Activated CD4-positive, CD25-positive, alpha-beta regulatory T cell treated with anti-CD3 and anti-CD28 coated beads, Interleukin-2, amount 50 U/mL, for 24 hours (primary cell): ENCODE data around the gene IGF2.

ENCODE experiments used
- ATAC-seq, 2 donors: fragments of 150-1000 bp; cut with Tn5 transposase; one replicate each; pipeline ENCODE4 v1.10.0; 2021; ENCODE audit warnings: mild to moderate bottlenecking in 1 of 2, moderate library complexity in 1 of 2

Gene IGF2

DNA sequence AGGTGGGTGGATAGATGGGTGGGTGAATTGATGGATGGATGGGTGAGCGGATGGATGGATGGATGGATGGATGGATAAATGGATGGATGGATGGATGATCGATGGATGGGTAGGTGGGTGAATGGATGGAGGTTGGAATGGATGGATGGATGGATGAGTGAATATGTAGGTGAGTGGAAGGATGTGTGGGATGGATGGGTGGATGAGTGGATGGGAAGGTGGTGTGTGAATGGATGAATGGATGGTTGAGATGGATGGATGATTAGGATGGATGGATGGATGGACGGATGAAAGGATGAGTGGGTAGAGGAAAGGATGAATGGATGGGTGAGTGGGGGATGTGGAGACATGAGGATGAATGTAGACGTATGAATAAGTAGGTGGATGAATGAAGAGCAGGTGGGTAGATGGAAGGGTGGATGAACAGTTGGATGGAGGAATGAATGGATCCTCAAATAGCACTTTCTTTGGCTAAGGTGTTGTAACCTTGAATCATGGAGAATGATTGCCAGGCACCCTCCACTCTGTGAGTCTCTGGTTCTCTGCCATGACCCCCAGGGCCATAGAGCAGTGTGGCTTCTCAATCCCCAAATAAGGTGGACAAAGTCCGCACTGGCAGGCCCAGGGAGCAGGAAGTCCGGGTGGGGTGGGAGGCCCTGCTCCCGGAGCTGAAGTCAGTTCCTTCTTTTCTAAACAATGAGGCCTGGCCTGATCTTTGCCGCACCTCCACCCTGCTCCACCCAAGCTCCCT lies 36.9 kb downstream of the IGF2 start:
- no peak for ATAC-seq

DNA sequence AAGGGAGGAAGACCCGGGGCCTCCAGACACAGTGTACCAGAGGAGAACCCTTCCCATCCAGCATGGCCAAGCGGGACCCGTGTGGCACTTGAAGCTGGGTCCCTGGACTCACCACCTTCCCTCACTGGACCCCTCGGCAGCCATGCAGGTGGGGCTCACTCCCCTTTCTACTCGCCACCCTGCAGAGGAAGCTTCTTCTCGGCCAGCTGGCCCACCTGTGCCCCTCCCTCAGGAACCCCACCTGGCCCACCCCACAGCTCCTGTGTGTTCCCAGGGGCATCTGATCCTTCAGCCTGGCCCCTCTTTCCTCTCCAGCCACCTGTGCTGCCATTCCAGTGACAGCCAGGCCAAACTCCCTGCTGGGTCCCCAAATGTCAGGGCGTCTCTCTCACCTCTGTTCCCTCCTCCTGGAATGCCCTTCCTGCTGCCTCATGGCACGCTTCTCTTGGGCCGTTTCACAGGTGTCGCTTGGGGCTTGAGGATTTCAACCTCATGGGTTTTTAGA lies 38.0 kb downstream of the IGF2 start:
- ATAC-seq, result no peak

DNA sequence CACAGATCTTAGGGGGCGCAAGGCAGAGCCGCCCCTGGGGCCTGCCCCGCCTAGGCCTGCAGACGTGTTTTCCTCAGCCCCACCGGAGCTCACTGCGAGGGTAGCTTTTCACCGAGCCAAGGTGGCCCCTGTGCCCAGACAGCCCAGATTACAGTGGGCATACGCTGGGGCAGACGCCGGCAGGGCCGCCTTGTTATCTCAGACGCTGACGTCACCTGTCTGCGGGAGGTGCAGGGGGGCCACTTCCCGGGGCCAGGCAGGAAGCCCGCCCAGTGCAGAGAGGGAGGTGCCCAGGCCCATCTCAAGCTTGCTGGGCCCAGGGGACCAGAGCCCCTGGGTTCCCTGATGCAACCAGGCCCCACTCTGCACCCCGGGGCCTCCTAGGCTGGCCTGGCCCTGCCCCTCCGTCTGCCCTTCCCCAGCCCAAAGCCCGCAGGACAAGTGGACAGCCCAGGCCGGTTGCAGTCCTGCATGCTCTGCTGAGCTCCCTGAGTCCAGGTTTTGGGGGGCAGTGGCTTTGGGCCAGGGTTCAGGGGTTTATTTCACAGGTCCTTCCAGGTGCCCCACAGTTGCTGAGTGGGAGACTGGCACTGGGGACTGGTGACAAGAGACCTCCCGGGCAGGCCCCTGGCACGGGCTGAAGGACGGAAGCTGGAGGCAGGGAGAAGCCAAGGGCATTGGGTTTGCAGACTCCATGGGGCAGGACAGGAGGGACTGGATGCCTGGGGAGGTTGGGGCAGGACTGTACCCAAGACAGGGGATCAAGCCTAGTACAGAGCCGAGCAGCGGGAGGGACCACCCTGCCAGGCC lies 38.6 kb downstream of the IGF2 start:
- no peak for ATAC-seq

DNA sequence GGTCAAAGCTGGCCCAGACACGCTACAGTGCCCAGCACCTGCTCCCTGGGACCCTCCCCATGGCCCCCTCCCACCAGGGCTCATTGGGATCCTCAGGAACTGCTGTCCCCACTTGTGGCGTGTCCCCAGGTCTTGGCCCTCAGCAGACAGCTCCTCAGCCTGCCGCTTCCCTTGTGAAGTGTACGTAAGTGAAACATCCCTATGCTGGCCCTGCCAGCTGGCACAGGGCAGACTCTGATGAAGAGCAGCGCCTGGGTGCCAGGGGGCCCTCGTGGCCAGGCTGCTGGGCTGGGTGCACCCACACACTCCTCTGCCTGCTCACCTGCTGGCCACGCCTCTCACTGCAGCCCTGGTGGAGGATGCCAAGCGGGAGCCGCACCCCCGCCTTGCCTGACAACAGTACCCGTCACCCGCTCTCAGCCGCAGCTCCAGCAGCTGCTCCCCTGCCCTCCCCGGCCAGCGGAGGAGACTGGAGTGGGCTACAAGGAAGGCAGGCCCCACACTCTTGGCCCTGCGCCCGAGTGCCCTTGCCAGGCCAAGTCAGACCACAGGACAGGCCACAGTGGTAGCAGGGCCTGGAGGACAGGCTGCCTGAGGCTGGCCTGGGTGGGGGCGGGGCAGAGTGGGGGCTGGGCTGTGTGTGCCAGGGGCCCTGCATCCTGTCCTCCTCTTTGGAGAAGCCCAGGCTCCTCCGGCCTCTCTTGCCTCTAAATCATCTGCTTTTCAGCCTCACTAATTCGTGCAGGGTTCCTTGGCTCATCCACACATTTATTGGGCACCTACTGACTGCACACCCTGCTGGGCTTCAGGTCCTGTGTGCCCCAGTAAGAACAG lies 39.5 kb downstream of the IGF2 start:
- ATAC-seq, result no peak

DNA sequence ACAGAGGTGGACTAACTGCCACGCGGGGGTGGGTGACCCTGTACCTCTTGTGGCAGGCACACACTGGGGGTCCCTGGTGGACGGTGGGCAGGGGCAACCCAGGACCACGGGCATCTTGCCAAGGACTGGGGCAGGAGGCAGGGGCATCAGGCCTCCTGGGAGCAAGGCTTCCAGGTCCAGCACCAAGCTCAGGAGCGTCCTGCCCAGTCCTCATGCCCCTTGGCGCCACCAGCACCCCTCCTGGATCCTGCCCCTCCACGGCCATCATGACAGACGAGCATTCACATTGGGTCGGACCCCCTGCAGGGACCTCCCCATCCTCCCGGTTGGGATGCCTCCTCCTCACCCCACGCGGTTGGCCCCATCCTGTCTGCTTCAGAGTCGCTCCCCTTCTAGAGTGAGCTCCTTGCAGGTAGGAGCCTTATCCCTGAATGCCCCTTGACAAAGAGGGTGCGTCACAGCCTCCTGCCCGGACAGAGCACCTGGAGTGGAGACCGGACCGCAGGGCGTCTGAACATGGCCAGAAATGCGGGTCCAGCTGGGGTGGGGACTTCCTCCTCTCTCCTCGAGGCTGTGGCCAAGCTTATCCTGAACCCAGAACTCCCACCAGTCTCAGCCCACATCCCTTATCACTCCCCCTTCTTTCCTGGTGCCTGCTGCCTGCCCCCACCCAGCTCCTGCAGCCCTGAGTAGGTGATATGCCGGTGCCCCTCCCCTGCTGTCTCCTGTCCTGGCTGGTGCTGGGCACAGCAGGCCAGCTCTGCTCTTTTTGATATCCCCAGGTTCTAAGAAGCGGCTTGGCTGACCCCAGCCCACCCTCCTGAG lies 40.3 kb downstream of the IGF2 start:
- ATAC-seq, result no peak

DNA sequence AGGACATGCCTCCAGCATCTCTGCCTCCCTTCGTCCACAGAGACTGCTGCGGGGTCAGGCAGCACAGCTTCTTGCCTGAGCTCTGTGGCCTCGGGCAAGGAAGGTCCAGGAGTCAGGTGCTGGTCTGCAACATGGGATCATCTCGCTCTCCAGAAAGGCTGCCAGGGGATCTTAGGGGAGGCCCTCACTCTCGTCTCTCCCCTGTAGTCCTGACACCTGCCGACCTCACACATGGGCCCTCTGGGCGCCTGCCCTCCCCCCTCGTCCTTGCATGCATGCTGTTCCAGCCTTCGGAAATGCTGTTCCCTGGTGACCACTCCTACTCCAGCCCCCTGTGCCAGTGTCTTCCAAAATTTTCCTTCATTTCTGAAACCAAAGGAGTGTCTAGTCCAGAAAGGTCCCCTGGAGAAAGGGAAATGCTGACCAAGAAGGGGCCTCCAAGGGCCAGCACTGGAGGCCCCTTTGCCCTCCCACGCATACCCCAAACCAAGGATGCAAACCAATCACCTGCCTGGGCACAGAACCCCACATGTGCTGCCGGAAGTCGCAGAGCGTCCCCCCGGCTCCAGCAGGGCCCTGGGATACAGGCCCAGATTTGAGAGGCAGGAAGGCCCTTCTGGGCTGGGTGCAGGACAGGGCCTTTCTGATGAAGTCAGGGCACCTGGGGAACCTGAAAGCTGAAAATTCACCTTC lies 41.0 kb downstream of the IGF2 start:
- ATAC-seq, result no peak

DNA sequence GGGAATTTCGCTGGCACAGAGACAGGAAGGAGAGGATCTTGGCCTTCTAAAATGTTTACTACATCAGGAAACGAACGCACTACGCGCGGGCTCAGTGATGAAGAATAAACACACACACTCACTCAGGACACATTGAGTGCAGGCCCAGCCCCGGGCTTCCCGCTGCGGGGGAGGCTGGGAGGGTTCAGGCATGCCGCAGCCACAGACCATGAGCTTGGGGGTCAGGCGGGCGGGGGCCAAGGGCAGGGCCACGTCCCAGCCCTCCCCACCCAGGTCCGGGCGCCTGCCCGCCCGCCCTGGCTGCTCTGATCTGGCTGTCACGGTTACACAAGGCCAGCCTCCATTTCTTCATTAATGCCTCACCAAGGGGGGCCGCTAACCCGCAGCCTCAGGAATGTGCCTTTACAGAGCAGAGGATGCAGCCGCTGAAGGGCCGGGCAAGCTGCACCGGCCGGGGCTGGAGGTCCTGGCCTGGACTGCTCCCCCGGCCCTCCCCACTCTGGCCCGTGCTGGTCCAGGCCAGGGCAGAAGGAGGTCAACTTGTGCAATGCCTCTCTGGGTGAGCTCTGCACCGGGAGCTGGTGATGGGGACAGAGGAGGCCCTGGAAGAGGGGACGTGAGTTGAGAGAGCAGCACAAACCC lies 41.7 kb downstream of the IGF2 start:
- peak in 1 of 2 donors; percentile 17 for ATAC-seq

DNA sequence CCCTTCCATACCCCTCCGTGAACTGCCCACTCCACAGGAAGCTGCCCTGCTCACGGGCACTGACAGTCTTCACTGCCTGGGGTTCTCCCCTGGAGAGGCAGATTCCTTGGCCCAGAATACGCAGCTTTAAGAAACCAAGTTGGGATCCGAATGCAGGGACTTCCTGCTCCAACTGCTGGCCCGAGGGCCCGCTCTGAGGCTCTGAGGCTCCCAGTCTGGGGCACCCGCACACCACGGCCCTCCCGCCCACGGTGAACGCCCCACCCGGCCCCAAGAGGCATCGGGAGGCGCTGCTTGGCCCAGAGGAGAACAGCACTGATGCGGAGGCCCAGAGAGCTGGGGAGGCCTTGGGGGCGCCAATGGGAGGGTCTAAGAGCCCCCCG lies 42.3 kb downstream of the IGF2 start:
- ATAC-seq, result no peak

DNA sequence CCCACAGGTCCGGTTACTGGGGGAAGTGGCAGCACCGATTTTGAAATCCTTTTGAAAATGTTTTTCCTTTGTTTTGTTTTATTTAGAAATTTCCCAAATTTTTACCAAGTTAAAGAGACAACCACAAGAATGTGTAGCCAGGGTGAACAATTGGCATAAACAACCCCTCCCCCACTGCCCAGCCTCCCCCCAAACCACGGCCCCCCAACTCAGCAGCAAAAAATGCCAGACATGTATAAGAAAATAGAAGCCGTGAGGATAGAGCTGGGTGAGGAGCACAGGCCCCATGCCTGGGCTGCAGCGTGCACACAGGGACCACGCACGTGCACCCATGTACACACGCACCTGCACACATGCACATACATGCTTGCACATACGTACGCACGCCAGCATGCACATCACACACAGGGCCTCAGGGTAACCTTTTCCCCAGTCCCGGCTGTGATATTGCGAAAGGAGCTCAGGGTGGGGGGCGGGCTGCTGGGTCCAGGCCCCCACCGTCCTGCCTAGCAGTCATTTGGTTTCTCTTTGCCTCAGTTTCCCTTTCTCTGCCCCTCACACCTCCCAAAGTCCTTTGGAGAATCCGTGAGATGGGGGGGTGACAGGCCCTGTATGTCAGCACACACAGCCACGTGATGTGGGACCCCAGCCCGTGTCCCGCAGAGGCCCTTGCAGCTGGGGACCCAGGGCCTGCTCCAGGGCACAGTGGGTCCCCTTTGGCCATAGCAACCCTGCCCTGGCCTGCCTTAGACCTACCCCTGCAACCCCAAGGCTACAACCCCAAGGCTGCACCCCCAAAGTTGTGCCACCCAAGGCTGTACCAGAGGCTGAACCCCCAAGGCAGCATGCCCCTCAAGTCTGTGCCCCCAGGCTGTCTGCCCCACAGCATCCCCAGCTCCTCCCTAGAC lies 42.9 kb downstream of the IGF2 start:
- no peak for ATAC-seq

DNA sequence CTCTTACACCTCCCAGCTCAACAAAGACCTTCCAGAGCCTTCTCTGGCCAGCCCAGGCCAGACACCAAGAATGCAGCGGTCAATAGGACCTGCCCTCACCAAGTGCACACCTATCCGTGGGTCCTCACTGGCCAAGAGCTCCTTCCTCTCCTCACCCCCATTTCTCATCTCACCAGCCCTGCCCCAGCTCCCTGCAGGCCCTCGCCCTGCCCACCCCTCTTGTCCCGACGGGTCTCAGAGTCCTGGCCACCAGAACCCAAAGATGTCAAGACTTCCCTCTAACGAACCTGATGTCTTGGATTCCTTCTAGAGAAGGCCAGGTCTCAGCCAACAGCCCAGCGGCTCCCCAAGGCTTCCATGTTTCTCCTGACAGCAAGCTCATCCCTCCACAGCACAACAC lies 43.6 kb downstream of the IGF2 start:
- no peak for ATAC-seq

DNA sequence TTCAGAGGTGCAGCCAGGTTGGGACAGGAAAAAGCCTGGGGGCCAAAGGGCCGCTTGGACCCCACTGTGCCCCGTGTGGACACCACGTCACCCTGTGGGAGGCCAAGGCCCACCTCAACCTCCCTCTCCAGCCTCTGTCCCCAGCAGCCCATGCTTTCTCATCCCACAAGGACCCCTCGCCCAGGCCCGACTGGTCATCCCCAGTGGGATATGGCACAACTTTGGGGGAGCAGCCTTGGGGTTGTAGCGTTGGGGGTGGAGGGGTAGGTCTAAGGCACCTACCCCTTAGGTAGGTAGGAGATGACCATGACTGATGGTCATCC lies 44.0 kb downstream of the IGF2 start:
- ATAC-seq, result no peak

DNA sequence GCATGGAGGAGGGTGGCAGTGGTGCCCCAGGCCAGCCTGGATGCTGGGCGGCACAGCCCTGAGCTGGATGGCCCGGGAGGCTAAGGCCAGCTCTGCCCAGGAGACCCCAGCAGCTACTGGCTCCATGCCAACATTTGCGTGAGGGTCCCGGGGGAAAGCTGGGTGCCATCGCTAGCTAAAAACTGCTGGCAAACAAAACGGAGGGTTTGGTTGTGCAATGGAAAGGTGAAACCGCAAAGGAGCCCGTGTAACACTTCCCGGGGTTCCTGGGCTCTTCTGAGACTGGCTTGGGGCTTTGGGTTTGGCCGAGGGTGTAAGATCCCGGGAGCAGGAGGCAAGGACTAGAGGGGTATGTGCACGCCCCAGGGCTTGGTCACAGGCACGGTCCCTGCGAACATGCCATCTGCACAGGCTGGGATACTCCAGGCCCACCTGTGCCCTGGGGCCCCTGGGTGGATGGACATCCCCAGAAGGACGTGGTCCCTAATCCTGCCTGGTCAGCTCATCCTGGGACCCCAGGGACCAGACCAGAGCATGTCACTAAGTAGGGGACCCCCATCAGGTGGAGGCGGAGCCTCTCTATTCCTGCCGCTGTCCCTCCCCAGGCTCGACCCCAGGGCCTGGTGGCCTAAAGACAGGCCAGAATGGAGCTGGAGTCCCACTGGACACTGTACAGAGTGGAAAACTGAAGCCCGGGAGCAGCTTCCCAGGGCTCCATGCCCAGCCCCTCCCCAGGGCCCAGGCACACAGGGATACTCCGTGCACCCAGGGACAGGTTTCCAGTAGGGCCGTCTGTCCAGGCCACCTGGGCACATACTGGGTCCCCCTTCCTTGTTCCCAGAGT lies 44.6 kb downstream of the IGF2 start:
- no peak for ATAC-seq

DNA sequence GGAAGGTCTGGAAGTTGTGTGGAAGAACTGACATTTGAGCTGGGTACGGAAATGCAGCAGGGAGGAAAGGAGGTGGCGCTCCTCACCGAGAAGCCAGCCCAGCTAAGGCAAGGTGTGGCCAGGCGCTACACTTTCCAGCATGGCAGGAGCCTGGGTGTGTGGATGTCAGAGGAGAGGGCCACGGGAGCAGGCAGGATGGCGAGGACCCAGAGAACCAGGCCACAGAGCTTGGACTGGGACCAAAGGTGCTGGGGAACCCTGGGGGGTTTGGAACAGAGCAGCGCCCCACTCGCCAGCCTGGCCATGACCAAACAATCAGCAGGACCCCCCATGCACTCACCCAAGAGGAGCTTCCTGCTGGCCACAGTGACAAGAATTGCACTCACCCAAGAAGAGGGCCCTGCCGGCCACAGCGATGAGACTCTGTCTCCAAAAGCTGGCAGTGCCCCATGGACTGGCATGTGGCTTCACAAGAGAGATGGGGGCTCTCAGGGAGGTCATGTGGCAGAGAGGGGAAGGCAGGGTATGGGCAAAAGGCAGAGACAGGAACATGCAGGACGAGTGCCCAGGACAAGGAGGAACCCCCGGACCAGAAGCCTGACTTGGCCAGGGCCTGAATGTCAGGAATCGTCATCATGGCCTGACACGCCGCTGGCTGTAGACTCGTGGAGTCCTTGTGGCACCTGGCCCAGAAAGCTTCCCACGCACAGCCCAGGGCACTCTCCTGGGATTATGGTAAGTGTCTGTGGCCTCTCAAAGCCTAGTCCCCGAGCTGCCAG lies 45.4 kb downstream of the IGF2 start:
- ATAC-seq, result no peak

DNA sequence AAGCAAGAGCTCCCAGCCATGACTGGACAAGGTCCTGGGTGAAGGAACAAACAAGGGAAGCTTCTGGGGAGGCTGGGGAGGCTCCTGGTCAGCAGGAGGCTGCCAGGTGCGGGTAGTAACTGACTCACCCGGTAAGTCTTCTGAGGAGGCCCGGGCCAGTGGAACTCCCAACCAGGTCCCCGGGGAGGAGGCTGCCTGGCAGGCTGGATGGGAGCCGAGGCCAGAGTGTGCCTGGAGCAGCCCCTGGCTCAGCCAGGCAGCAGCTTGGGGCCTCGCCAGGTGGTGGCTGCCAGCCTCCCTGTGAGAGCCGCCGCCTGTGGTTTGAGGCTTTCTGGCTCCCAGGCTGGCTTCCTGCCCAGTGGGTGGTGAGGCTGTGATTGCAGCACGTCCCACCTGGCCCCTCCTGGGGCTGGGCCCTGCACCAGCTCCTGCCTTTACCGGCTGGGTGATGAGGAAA lies 46.2 kb downstream of the IGF2 start:
- ATAC-seq, result no peak

DNA sequence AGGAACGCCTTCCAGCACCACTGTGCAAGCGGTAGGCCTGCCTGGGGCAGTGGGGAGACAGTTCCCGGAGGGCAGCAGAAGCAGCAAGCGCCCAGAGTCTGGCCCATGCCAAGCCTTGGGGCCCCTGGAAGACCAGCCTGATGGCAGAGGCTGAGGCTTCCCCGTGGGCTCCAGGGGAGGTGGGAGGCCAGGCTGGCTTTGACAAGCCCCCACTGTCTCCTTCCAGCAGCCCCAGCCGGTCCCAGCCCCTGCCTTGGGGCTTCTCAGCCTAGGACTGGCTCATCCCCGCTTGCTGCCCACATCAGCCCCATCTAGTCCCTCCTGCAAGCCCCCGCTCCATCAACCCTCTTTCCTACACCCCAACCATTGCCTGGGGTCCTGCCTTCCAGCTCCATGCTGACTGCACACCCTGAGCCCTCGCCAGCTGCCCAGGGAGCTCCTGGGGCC lies 46.7 kb downstream of the IGF2 start:
- ATAC-seq, result no peak

DNA sequence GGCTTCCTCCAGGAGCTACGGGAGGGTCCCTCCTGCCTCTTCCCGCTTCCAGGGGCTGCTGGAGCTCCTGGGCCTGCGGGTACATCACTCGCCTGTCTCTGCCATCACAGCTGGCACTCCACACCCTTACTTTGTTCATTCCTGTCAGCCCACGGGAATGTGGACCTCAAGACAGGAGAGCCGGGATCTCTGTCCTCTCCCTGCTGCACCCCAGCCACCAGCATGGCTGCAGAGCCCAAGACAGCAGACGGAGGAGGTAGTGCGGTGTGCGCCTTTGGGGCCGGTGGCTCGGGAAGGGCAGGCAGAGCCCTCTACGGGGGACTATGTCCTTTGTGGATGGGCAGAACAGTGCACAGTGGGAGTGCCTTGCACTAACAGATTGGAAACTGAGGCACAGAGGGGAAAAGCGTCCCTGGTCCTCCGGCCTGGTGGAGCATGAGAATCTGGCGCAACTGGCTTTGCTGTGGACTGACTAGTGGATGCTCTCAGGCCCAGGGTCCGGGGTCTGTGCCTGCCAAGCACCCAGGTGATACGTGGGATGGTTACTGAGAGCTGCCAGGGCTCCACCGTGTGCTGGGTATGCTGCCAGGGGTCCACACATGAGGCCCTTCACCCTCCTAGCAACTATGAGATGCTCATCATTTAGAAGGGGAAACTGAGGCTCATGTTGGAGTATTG lies 47.3 kb downstream of the IGF2 start:
- ATAC-seq, result no peak

DNA sequence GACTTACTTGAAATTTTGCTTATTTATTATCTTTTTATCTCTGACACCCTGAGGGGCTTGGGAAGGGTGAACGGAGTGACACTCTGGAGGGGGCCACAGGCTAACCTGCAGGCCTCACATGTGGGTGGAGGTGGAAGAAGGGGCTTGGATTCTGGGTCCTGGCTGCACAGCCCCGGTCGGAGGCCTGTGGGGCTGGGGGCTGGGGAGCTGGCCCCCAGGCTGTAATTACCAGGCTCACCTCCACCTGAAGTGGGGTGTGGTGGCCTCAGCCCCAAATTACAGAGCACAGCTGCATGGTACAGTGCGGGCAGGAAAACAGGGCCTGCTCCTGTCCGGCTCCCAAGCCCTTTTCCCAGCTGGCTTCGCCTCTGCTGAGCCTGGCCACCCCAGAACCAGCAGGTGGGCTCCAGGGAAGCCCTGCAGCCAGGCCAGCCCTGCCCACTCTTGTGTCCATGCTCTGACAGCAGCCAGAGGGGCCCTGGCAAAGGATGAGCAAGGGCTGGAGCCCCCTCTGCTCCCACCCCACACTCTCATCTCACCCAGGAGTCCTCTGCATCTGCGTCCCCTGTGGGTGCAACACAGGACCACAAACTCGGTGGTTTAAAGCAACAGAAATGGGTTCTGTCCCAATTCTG lies 48.0 kb downstream of the IGF2 start:
- no peak for ATAC-seq
